MM.1S (cell line): ENCODE data around the gene SIL1.

Source experiments
- DNase-seq: peaks from one replicate; pipeline ENCODE4 v3.0.0-alpha.2; 2015
- H2AFZ ChIP-seq: fragments of 300-600 bp; sonication (generic); 2 replicates; pipeline ENCODE4 v1.6.0; 2016; ENCODE audit warnings: antibody characterized with exemption, low read length
- H3F3A ChIP-seq: fragments of 300-600 bp; sonication (generic); 2 replicates; pipeline ENCODE4 v1.6.1; 2016; ENCODE audit warnings: mild to moderate bottlenecking, antibody characterized with exemption, low read length, moderate library complexity, mixed read lengths; ENCODE audit not compliant: insufficient read depth
- H3K27ac ChIP-seq: fragments of 300-600 bp; sonication (generic); 2 replicates; pipeline ENCODE4 v1.5.1; 2016; ENCODE audit warnings: mild to moderate bottlenecking, low read length
- H3K27me3 ChIP-seq: fragments of 300-600 bp; sonication (generic); replicated peaks from 2 replicates; pipeline ENCODE4 v1.6.0; 2016; ENCODE audit warnings: low read length; ENCODE audit not compliant: insufficient read depth
- H3K36me3 ChIP-seq: fragments of 300-600 bp; sonication (generic); replicated peaks from 2 replicates; pipeline ENCODE4 v1.6.1; 2016; ENCODE audit warnings: mild to moderate bottlenecking, low read length, mixed read lengths; ENCODE audit not compliant: insufficient read depth
- H3K4me1 ChIP-seq: fragments of 300-600 bp; sonication (generic); 2 replicates; pipeline ENCODE4 v1.6.1; 2016; ENCODE audit warnings: low read length, mixed read lengths
- H3K4me2 ChIP-seq: fragments of 300-600 bp; sonication (generic); 2 replicates; pipeline ENCODE4 v1.6.0; 2016; ENCODE audit warnings: low read depth, low read length
- H3K4me3 ChIP-seq: fragments of 300-600 bp; sonication (generic); 2 replicates; pipeline ENCODE4 v1.5.1; 2016; ENCODE audit warnings: low read length, mixed read lengths
- H3K79me2 ChIP-seq: fragments of 300-600 bp; sonication (generic); 2 replicates; pipeline ENCODE4 v1.6.1; 2016; ENCODE audit warnings: mixed run types, low read length, mixed read lengths
- H3K9ac ChIP-seq: fragments of 300-600 bp; sonication (generic); 2 replicates; pipeline ENCODE4 v1.6.1; 2016; ENCODE audit warnings: low read length, mixed read lengths
- H3K9me2 ChIP-seq: fragments of 300-600 bp; sonication (generic); replicated peaks from 2 replicates; pipeline ENCODE4 v1.6.1; 2016; ENCODE audit warnings: mild to moderate bottlenecking, low read length, mixed read lengths; ENCODE audit not compliant: insufficient read depth
- H3K9me3 ChIP-seq: fragments of 300-600 bp; sonication (generic); replicated peaks from 2 replicates; pipeline ENCODE4 v1.6.1; 2016; ENCODE audit warnings: mild to moderate bottlenecking, low read length, mixed read lengths; ENCODE audit not compliant: insufficient read depth
- H4K20me1 ChIP-seq: fragments of 300-600 bp; sonication (generic); 2 replicates; pipeline ENCODE4 v1.6.1; 2016; ENCODE audit warnings: mild to moderate bottlenecking, low read length, moderate library complexity, mixed read lengths; ENCODE audit not compliant: insufficient read depth
- EZH2 ChIP-seq: fragments of 300-600 bp; sonication (generic); optimal IDR thresholded peaks from 2 replicates; pipeline ENCODE3; 2017; ENCODE audit warnings: low read depth, mild to moderate bottlenecking, antibody characterized with exemption, low read length, mixed read lengths
- EZH2phosphoT487 ChIP-seq: fragments of 300-600 bp; sonication (generic); IDR thresholded peaks from 2 replicates; pipeline ENCODE4 v1.6.1; 2018; ENCODE audit warnings: antibody characterized with exemption, low read length
- TF ChIP-seq, protein P1 (sequence below): fragments of 300-600 bp; sonication (generic); IDR thresholded peaks from 2 replicates; pipeline ENCODE4 v1.5.1; 2016; ENCODE audit warnings: antibody characterized with exemption, low read length, mixed read lengths

SIL1 gene

GRCh38 chr5:139104577-139105276 is 93.4 kb downstream of the SIL1 start:
- Histone ChIP-seq H3K4me2 (no peak overlapping the region), H2AFZ (no peak overlapping the region)
- no peak for DNase-seq

GRCh38 chr5:139103762-139104161 is 94.4 kb downstream of the SIL1 start:
- Histone ChIP-seq H3K27me3 (no peaks in the 10 kb centered on the region), H3K4me2 (no peak overlapping the region), H3K27ac (no peak overlapping the region), H3K9me3 (no peaks in the 10 kb centered on the region), H3K4me1 (peaks cover 5% of the 10 kb centered on the region; the same call in 1 of the 2 replicates), H3K79me2 (no peaks in the 10 kb centered on the region), H3K9ac (no peak overlapping the region), H4K20me1 (no peaks in the 10 kb centered on the region), H3F3A (no peaks in the 10 kb centered on the region), H3K36me3 (no peaks in the 10 kb centered on the region), H3K4me3 (no peak overlapping the region), H2AFZ (no peak overlapping the region), H3K9me2 (no peaks in the 10 kb centered on the region)
- no peak for TF ChIP-seq EZH2
- TF ChIP-seq EZH2phosphoT487 = no peak
- TF ChIP-seq, protein P1, sequence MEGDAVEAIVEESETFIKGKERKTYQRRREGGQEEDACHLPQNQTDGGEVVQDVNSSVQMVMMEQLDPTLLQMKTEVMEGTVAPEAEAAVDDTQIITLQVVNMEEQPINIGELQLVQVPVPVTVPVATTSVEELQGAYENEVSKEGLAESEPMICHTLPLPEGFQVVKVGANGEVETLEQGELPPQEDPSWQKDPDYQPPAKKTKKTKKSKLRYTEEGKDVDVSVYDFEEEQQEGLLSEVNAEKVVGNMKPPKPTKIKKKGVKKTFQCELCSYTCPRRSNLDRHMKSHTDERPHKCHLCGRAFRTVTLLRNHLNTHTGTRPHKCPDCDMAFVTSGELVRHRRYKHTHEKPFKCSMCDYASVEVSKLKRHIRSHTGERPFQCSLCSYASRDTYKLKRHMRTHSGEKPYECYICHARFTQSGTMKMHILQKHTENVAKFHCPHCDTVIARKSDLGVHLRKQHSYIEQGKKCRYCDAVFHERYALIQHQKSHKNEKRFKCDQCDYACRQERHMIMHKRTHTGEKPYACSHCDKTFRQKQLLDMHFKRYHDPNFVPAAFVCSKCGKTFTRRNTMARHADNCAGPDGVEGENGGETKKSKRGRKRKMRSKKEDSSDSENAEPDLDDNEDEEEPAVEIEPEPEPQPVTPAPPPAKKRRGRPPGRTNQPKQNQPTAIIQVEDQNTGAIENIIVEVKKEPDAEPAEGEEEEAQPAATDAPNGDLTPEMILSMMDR = no peak
- no peak for DNase-seq

More at GRCh38 chr5:139104577-139105276, 93.4 kb downstream of the SIL1 start:
- Histone ChIP-seq H4K20me1 (no peaks in the 10 kb centered on the region), H3K4me3 (no peak overlapping the region), H3K79me2 (no peaks in the 10 kb centered on the region), H3K4me1 (peaks cover 5% of the 10 kb centered on the region; the same call in 1 of the 2 replicates), H3F3A (no peaks in the 10 kb centered on the region), H3K27me3 (no peaks in the 10 kb centered on the region), H3K9me3 (no peaks in the 10 kb centered on the region), H3K9ac (no peak overlapping the region), H3K9me2 (no peaks in the 10 kb centered on the region), H3K36me3 (no peaks in the 10 kb centered on the region), H3K27ac (no peak overlapping the region)
- TF ChIP-seq EZH2 (no peak), EZH2phosphoT487 (no peak)
- TF ChIP-seq, protein P1 = no peak

DNA sequence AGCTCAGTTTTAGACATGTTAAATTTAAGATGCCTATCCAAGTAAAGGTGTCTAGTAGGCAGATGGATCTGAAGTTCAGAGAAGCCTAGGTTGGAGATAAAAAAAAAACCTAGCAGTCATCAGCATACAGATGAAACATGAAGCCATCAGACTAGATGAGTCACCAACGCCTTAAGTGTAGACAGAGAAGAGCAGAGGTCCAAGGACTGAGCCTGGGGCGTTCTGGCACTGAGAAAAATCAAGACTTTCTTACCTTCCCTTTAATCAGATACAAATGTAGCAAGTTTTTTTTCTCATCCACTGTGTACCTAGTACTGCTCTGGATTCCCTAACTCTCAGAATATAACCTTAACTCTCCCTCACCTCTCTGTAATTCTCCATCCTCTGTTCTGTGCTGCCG is 97.3 kb downstream of the SIL1 start:
- Histone ChIP-seq H3K9ac (no peak overlapping the region), H3K27me3 (no peaks in the 10 kb centered on the region), H3K79me2 (no peaks in the 10 kb centered on the region), H2AFZ (no peak overlapping the region), H3K9me3 (no peaks in the 10 kb centered on the region), H3K36me3 (no peaks in the 10 kb centered on the region), H3K9me2 (no peaks in the 10 kb centered on the region), H3K4me3 (no peak overlapping the region), H3K4me1 (peaks cover 5% of the 10 kb centered on the region; the same call in 1 of the 2 replicates), H3K27ac (no peak overlapping the region), H3F3A (no peaks in the 10 kb centered on the region), H3K4me2 (no peak overlapping the region), H4K20me1 (no peaks in the 10 kb centered on the region)
- TF ChIP-seq, protein P1 = no peak
- no peak for TF ChIP-seq EZH2
- no peak for TF ChIP-seq EZH2phosphoT487
- no peak for DNase-seq
